ENCODE results near the gene ZFYVE1.
"Not testable (repeated sequence)": the region's sequence is repeated elsewhere in the genome, so short reads cannot be mapped to it uniquely, and the experiment has no call there.

ZFYVE1 gene

DNA sequence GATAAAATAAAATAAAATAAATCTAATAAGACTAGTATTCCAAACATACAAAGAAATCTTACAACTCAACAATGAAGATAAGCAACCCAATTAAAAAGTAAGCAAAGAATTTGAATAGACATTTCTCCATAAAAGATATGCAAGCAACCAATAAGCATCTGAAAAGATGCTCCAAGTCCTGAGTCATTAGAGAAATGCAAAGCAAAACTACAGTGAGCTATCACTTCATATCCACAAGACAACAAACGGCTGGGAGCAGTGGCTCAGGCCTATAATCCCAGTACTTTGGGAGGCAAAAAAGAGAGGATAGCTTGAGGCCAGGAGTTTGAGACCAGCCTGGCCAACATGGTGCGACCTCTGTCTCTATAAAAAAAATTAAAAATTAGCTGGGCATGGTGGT lies 26.8 kb downstream of the ZFYVE1 start:
- DNase-seq (ENCODE audit: low read depth), result no peak

DNA sequence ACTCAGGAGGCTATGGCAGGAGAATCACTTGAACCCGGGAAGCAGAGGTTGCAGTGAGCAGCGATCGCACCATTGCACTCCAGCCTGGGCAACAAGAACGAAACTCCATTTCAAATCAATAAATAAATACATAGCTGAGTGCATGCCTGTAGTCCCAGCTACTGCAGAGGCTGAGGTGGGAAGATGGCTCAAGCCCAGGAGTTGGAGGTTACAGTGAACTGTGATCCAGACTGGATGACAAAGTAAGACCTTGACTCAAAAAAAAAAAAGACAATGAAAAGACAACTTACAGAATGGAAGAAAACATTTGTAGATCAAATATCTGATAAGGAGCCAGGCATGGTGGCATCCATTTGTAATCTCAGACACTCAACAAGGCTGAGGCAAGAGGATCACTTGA lies 27.6 kb downstream of the ZFYVE1 start:
- no peak for DNase-seq (ENCODE audit: low read depth)

DNA sequence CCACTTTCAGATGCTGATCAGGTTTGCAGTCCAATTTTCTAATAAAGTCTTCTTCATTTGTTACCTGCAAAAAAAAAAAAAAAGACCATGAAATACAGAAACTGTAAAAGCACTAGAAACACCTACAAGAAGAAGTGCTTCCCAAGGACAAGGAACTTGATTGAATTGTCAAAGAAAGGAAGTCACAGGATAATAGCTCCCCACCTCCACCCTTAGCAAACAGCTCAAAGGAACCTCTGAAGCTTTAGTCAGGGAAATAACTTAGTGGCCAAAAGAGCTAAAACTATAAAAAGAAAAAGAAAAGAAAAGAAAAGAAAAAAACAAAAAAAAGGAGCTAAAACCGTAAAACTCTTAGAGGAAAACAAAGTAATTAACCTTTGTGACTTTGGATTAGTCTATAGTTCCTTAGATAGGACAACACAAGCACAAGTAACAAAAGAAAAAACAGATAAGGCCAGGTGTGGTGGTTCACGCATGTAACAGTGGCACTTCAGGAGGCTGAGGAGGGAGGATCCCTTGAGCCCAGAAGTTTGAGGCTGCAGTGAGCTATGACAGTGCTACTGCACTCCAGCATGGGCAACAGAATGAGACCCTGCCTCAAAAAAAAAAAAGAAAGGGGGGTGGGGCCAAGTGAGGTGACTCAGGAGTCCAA lies 28.5 kb downstream of the ZFYVE1 start:
- DNase-seq (ENCODE audit: low read depth), result no peak

DNA sequence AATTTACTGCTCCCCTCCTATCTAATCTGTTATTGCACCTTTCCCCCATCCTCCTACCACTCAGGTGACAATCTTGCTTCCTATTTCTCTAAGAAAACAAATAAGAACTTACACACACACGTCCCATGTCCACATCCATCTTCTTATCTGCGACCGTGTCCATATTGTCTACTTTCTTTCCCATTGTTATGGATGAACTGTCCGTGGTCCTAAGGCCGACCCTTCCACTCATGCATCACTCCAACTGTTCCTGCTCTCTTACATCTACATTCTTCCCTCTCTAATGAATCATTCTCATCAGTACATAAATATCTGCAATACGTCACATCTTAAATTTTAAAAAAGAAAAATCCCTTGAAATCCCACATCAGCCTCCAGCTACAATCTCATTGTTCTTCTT lies 30.0 kb downstream of the ZFYVE1 start:
- DNase-seq (ENCODE audit: low read depth), result no peak

DNA sequence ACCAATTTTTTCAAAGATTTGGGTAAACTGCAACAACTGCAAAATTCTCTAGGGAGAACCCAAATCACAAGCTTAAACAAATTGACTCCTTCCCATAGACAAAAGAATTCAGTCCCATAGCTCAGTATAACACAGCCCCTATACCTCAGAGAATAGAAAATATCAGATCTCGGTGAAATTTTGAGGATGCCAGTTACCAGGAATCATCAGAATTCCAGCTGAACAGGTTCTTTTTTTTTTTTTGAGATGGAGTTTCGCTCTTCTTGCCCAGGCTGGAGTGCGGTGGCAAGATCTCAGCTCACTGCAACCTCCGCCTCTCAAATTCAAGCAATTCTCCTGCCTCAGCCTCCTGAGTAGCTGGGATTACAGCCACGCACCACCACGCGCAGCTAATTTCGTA lies 36.7 kb downstream of the ZFYVE1 start:
- DNase-seq (ENCODE audit: low read depth), result no peak

DNA sequence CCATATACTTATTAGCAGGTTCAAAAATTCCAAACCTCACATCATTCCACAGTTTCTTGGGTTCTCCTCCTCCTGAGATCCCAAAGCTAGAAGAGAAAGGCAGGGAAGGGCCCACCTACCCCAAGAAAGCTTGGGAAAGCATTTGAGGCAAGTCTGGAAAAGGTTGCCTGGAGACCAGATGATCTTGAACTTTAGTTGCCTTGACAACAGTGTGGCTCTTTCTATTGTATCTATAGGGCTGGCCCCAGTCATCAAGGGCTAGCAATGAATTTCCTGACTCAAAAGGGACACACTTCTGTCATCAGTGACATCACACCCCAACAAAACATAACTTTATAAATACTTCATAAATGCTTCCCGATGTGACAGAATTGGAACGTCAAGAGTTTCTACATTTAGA lies 40.0 kb downstream of the ZFYVE1 start:
- DNase-seq (ENCODE audit: low read depth), result no peak

DNA sequence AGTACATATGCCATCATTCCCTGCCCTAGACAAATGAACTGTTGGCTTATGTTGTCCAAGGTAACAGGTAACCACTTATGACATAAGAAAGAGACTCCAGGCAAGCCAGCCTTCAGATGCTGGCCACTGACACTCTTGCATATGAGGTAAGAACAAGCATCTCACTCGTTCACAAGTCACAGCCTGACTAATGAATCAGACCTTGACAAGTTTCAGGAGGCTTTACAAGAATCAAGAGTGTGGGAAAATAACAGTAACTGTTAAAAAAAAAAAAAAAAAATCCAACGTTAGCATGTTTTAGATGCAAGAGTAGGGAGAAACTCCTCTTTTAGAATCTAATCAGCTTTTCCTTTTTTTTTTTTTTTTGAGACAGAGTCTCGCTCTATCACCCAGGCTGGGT lies 40.7 kb downstream of the ZFYVE1 start:
- no peak for DNase-seq (ENCODE audit: low read depth)

DNA sequence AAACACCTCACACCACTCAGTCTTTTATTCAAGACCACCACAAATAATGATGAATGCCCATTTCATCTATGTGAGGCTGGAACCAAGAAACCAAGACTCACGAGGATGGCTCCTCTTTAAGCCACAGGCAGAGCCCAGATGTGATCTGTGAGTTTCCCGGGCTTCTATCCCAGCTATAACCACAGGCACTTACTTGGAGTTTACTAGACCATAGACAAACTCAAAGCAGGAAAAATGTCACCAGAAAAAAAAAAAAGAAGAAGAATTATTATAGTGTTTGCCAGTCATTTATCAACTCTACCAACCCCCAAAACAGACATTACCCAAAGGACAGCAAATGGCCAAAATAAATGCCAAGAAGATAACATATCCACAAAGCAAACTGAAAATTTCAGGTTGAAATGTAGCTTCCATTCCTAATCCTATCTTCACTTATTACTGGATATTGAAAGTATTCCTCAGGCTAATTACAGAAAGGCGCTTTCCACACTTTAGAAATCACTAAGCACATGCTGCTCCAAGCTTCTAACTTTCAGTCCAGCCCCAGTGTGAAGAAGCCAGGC lies 44.7 kb downstream of the ZFYVE1 start:
- no peak for DNase-seq (ENCODE audit: low read depth)

DNA sequence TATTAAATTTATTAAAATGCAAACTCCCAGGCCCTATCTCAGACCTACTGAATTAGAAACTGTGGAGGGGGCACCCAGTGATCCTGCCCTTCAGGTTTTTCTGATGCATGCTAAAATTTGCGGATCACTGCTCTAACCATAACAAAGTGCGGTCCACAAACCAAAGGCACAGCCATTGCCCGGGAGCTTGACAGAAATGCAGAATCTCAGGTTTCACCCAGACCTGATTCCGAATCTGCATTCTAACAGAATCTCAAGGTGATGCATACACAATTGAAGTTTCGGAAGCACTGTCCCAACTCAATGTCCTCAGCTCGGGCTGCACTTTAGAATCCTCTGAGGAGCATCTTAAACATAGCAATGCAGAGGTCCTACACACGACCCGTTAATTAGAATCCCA lies 46.0 kb downstream of the ZFYVE1 start:
- no peak for DNase-seq (ENCODE audit: low read depth)

DNA sequence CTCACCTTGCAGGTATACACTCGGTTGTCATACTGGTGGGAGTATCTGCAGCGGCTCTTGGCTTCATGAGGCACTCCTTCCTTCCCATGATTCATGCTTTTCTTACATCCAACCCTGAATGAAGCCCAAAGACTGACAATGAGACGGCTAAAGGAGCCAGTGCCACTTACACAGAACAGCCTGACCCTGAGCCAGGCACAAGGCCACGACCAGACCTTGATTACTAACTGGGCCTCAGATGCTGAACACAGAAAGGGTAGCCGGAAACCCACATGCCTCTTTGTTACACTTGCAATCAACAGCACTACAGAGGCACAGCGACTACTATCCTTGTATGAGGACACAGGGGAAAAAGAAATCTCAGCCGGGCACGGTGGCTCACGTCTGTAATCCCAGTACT lies 48.0 kb downstream of the ZFYVE1 start:
- DNase-seq (ENCODE audit: low read depth), result no peak

DNA sequence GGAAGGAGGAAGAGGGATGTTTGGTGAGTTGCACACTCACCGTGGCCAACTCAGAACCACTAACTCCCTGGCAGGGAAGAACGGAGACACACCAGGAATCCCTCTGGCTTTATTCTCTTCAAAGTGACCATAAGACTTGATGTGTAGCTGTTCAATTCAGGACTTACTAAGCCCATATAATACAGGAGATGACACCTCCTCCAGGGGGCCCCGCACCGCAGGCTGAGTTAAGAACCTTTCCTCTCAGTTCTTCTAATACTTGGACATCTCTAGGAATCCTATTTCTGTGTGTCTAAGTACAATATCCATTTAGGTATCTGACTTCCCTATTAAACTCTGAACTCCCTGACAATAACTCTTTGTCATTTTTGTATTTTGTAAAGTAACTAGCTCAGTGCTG lies 51.1 kb downstream of the ZFYVE1 start:
- no peak for DNase-seq (ENCODE audit: low read depth)

DNA sequence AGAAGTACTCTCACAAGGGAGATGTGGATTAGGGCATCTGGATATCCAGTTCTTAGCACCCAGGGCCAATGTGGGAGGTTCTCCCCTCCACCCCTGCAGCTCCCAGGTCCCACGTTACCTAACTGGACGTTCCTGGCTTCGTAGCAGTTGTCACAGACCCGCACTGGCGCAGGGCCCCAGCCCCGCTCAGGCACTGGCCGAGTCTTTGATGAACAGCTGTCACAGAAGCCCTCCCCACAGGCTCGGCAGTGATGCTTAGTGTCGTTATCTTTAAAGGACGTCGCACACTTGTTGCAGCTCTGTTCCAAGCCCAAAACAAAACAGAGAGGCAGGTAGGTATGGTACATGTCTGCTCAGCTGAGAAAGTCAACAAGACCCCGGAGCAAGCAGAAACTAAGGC lies 52.2 kb downstream of the ZFYVE1 start:
- DNase-seq (ENCODE audit: low read depth), result no peak

DNA sequence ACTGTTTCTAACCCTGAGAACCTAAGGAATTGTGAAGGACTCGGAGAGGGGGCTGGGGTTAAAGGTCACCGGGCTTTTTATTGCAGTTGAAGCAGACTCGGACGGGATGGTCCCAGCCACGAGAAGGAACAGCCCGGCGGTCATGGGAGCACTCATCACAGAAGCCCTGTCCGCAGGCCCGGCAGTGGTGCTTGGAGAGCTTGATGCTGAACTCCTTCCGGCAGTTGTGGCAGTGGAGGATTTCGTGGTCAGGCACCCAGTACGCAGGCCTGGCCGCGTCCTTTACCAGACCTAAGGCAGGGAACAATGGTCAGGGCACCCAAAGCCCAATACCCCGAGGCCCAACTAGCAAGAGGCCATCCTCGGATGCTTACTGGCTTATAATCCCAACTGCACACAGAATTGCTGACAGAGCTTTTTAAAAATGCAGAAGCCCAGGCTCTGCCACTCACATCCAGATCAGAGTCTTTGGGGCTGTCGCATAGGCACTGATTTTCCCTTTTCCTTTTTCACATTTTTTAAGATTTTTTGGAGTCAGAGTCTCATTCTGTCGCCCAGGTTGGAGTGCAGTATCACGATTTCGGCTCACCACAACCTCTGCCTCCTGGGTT lies 56.0 kb downstream of the ZFYVE1 start:
- no peak for DNase-seq (ENCODE audit: low read depth)

DNA sequence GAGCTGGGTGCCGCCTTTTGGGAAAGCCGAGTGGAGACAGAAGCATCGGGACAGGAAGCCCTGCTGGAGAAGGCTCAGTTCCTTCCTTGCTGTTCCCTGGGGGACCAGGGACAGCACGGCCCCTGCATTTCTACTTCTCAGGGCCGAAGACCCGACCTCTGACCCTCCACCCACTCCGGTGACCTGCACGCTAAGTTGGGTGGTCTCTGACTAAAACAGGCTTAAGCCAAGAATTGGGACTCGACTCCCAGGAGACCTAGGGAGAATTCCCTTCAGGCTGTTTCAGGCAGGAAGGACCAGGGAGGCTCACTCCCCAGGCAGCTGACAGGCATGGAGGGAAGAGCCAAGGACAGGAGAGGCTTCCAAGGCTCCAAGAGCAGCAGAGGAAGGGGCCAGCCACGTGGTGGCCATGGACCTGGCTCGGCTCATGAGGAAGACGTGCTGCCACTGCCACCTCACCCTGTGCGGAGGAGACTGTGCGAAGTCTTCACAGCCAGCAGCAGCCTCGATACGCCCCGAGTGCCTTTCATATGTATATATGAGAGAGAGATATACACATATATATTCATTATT lies 56.8 kb downstream of the ZFYVE1 start:
- DNase-seq (ENCODE audit: low read depth), result no peak

DNA sequence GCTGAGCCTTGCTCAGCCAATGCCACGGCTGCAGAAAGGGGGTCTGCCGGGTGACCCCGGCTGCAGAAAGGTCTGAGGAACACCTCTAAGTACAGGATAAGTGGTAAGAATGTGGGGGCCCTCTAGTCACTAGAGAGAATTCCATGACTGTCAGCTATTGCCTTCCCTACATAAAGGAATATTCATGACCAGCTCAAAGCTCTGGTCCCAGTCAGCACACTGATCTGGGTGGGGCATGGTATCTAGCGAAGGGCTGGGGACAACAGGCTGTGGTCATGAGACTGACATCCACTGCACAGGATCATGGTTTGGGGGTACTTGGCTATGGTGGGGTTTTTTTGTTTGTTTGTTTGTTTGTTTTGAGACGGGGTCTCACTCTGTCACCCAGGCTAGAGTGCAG lies 58.6 kb downstream of the ZFYVE1 start:
- no peak for DNase-seq (ENCODE audit: low read depth)

DNA sequence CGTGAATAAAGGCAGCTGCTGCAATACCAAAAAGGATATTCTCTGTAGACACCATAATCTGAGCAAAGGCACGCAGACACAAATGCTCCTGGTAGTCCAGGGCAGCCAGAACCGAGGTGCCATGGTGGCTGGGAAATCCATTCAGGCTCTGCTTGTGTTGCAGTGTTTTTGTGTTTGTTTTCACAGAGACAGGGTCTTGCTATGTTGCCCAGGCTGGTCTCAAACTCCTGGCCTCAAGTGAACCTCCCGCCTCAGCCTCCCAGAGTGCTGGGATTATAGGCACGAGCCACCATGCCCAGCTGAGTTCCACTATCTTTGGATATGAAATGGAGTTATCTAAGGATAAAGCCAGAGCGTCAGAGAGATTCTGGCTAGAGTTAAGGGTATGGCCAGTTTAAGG lies 60.9 kb downstream of the ZFYVE1 start:
- no peak for DNase-seq (ENCODE audit: low read depth)

DNA sequence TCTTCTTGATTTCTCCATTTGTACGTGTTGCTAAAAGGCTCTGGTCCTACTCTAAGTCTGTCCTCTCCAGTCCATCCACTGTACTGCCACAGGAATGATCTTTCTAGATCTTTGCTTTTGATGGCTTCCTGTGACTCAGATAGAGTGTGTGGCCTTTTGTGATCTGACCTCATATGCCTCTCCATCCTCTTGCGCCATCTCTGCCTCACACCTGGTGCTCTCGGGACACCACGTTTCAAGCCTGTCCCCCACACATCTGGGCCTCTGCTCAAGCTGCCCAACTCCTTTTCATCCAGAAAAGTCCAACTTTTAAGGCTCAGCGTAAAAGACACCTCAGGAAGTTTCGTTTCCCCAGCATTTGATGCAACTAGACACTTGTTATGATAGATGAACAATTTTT lies 61.7 kb downstream of the ZFYVE1 start:
- no peak for DNase-seq (ENCODE audit: low read depth)

DNA sequence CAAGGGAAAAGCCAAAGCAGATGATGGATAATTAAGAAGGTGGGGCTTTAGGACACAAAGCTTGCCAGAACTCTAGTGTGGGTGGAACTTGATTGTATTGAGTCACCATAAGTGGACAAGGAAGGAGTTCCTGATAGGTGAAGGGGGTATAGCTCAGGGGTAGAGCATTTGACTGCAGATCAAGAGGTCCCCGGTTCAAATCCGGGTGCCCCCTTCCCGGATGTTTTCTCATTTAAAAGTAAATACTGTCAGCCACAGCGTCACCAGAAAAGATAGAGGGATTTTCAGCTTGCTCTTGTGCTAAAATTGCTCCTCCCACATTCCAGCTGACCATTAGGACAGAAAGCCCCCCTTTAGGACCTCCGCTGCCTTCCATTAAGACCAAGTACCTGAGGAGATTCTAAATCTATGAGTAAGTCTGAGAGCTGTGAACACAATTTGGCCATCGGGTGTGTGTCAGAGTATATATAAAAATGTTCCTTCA lies 64.0 kb downstream of the ZFYVE1 start:
- peak; percentile 82 for DNase-seq (ENCODE audit: low read depth)

DNA sequence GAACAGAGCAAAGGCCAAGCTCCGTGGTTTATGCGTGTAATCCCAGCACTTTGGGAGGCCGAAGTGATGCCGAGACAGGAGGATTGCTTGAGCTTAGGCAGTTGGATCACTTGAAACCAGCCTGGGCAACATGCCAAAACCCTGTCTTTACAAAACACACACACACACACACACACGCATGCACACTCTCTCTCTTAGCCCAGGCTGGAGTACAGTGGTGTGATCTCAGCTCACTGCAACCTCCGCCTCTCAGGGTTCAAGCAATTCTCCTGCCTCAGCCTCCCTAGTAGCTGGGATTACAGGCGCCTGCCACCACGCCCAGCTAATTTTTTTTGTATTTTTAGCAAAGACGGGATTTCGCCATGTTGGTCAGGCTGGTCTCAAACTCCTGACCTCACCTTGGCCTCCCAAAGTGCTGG lies 64.6 kb downstream of the ZFYVE1 start:
- not testable (repeated sequence) for DNase-seq (ENCODE audit: low read depth)

DNA sequence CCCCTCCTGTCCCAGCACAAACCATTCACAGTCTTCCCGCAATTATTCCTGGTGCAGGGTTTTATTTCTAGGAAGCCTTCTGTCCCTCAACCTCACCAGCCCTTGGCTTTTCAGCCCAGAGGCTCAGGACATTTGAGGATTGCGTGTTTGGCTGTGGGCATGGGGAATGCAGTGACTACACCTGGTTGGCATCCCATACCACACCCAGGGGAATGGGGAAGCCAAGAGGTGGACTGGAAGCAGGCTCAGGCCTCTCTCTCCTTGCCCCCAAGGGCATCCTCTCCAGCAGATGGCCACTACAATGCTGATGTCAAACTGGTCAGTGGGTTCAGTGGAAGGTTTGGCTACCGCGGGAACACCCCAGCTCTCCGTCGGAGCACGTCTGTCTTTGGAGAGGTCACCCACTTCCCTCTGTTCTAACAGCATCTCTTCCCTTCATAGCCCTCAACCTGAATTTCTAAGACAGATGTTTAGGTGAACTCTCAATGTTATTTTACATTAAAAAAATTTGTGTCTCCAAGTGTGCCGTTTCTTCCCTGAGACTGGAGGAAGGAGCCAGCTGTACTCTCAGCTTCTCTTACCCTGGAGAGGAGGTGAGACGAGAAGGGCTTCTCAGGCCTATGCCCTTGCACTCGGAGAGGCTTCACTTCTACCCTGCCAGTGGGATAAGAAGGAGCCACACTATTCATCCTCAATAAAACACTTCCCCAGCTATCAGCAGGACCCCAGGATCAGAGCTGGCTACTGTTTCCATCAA lies 65.1 kb downstream of the ZFYVE1 start:
- no peak for DNase-seq (ENCODE audit: low read depth)

DNA sequence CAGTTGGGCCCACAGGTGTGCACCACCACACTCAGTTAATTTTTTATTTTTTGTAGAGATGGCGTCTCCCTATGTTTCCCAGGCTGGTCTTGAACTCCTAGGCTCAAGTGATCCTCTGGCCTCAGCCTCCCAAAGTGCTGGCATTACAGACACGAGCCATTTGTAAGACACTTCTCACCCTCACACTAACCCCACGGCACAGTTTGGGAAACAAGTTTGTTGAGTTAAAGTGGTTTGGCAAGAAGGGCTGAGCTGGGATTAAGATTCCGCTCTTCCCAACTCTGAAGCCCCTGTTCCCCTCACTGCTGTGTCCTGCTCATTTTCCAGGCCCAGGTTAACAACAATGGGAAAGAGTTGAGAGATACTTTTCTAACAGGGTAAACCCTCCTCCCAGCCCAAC lies 65.9 kb downstream of the ZFYVE1 start:
- DNase-seq (ENCODE audit: low read depth), result not testable (repeated sequence)

DNA sequence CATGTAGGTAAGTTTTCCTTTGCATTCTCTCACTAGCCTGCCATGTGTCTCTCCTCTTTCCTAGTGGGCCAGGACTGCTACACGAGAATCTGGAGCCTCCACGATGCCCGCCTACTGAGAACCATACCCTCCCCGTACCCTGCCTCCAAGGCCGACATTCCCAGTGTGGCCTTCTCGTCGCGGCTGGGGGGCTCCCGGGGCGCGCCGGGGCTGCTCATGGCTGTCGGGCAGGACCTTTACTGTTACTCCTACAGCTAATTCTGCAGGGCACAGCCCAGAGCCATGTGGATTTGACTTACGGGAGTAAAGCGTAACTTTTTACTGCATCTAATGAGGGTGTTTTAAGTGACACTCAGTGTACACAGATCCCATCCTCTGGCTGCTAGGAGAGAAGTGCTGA lies 68.4 kb downstream of the ZFYVE1 start:
- DNase-seq (ENCODE audit: low read depth), result no peak

DNA sequence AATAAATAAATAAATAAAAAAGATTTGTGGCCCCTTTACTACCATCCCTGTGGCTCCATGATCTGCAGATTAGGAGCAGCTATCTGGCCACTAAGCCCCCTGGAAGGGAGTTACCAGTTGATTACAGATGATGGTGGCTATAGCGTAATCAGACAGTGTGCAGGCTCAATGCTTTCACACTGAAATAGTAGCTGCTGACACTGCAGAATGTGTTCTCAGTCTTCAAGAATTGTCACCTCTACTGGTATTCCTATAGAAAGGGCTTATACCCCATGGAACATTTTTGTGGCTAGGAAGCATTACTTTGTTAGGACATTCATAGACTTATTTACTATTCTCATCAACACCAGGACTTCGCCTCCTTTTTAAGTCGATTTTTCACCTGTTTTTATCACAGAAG lies 69.7 kb downstream of the ZFYVE1 start:
- no peak for DNase-seq (ENCODE audit: low read depth)
